ENCODE measurements around the gene AGXT.

AGXT gene

GRCh38 chr2:240914645-240915525, 46.3 kb downstream of the AGXT start:
- no peak for DNase-seq (ENCODE audit: low read depth in 3 of 3)

- DNase-seq (ENCODE audit: low read depth in 3 of 3) = no peak
Measured at GRCh38 chr2:240915526-240916341, 47.1 kb downstream of the AGXT start.

- DNase-seq (ENCODE audit: low read depth in 3 of 3) = no peak
Measured at GRCh38 chr2:240916571-240917008, 48.0 kb downstream of the AGXT start.

- no peak for DNase-seq (ENCODE audit: low read depth in 3 of 3)
Measured at GRCh38 chr2:240917009-240917683, 48.5 kb downstream of the AGXT start.

GRCh38 chr2:240917684-240918257, 49.1 kb downstream of the AGXT start:
- DNase-seq (ENCODE audit: low read depth in 3 of 3) = no peak

GRCh38 chr2:240918258-240919091, 49.9 kb downstream of the AGXT start:
- DNase-seq (ENCODE audit: low read depth in 3 of 3) = no peak

- no peak for DNase-seq (ENCODE audit: low read depth in 3 of 3)
Measured at GRCh38 chr2:240919161-240919781, 50.6 kb downstream of the AGXT start.

- DNase-seq (ENCODE audit: low read depth in 3 of 3) = no peak
Measured at GRCh38 chr2:240919786-240920782, 51.5 kb downstream of the AGXT start.

GRCh38 chr2:240920783-240921231, 52.2 kb downstream of the AGXT start:
- DNase-seq (ENCODE audit: low read depth in 3 of 3) = no peak

- DNase-seq (ENCODE audit: low read depth in 3 of 3) = no peak
Measured at GRCh38 chr2:240921311-240921994, 52.8 kb downstream of the AGXT start.

GRCh38 chr2:240921995-240922244, 53.3 kb downstream of the AGXT start:
- no peak for DNase-seq (ENCODE audit: low read depth in 3 of 3)

GRCh38 chr2:240922245-240922981, 53.8 kb downstream of the AGXT start:
- DNase-seq (ENCODE audit: low read depth in 3 of 3) = no peak

- DNase-seq (ENCODE audit: low read depth in 3 of 3) = no peak
Measured at GRCh38 chr2:240922982-240923537, 54.4 kb downstream of the AGXT start.

- DNase-seq (ENCODE audit: low read depth in 3 of 3) = no peak
Measured at GRCh38 chr2:240925191-240925567, 56.6 kb downstream of the AGXT start.

- no peak for DNase-seq (ENCODE audit: low read depth in 3 of 3)
Measured at GRCh38 chr2:240925568-240926515, 57.2 kb downstream of the AGXT start.

GRCh38 chr2:240926516-240927389, 58.1 kb downstream of the AGXT start:
- DNase-seq (ENCODE audit: low read depth in 3 of 3) = no peak

Measured in stimulated activated CD4-positive, alpha-beta T cell treated with anti-CD3 and anti-CD28 coated beads, TNF-alpha, amount 100 ng/mL, for 4 hours (primary cell).